ENCODE measurements around the gene KCNN2. TPM values are rescaled to one million over a fixed set of nuclear protein-coding genes. Genes with fewer than 3 reads are reported as not detected.
"Not testable (repeated sequence)": the region's sequence is repeated elsewhere in the genome, so short reads cannot be mapped to it uniquely, and the experiment has no call there.

Gene KCNN2
- total RNA-seq, 2 experiments from 2014 or later = not detected

DNA sequence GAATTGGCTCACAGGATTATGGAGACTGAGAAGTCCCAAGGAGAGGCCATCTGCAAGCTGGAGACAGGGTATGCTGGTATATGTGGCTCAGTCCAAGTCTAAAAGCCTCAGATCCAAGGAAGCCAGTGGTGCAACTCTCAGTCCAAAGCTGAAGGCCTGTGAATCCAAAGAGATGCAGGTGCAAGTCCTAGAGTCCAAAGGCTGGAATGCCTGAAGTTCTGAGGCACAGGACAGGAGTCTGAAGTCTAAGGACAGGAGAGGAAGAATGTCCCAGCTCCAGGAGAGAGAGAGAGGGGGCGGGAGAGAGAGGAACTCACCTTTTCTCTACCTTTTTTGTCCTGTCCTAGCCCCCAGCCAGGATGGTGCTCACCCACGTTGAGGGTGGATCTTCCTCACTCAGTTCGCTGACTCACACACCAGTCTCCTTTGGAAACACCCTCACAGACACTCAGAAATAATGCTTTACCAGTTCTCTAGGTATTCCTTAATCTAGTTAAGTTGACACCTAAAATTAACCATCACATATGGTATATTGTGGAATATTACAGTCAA lies 49.6 kb downstream of the KCNN2 start:
- Mint-ChIP-seq H3K27me3 (no peaks in the 10 kb centered on the region), H3K4me3 (no peak overlapping the region), H3K27ac (no peak overlapping the region), H3K36me3 (ENCODE audit: low read depth) (no peaks in the 10 kb centered on the region), H3K9me3 (ENCODE audit: low read depth) (no peaks in the 10 kb centered on the region), H3K4me1 (no peaks in the 10 kb centered on the region)
- DNase-seq (no peak), ATAC-seq (no peak)
- intact Hi-C loops (cut with DNase I, micrococcal nuclease) = no loop called here
- ChIA-PET CTCF (interaction anchor here (0.7 kb wide), 1 partner anchor 602 kb away, joined by 3 read pairs; no protein-coding TSS in a partner anchor), POLR2A (no interaction called here)

DNA sequence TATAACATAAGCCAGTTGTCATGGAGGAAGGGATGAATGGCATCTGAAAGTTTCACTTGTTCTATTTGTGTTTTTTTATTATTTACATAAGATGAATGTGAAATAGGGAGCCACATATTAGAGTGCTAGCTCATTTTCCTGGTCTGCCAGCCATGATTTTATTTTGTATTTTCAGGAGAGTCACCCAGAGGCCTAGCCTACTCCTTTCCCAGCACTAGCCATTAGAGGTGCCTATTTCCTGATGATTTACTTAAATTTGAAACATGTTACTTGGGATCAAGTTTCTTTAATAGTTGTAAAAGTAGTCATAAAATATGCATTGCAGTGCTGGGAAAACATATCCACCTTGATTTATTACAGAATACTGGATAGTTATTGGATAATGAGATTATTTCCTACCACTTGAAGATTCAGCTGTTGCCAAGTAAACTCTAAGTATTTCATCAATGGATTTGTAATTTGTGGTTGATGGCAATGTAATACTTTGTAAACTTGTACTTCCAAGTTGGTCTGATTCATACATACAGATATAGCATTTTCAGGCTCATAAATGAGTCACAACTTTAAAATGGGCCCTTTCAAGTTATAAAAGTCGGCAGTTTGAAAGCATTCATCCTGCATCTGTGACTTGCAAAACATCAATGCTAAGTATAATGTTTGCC lies 50.8 kb downstream of the KCNN2 start:
- ChIA-PET POLR2A (no interaction called here), CTCF (no interaction called here)
- DNase-seq = no peak
- H3K36me3 Mint-ChIP-seq (ENCODE audit: low read depth) = no peaks in the 10 kb centered on the region
- no peak for ATAC-seq
- H3K27me3 Mint-ChIP-seq = no peaks in the 10 kb centered on the region
- intact Hi-C loops (cut with DNase I, micrococcal nuclease) = no loop called here
- H3K27ac Mint-ChIP-seq = no peak overlapping the region
- no peaks in the 10 kb centered on the region for H3K9me3 Mint-ChIP-seq (ENCODE audit: low read depth)
- no peaks in the 10 kb centered on the region for H3K4me1 Mint-ChIP-seq
- no peak overlapping the region for H3K4me3 Mint-ChIP-seq

DNA sequence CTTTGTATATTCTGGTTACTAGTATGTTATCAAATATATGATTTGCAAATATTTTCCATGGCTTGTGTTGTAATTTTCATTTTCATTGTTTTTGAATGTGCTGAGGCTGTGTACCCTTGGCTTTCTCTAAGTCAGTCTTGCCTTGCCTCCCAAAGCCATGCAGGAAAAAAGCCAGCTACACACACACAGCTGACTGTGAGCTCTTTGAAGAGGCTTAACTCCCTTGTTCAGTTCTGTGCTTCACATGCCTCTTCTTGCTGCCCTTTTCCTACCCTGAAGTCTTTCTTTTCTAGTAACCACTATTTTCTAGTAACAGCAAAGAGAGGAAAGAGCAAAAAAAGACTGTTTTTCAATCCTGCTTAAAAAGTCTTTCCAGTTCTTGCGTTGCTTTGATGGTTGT lies 53.9 kb downstream of the KCNN2 start:
- no peak for DNase-seq
- no peak overlapping the region for H3K27ac Mint-ChIP-seq
- H3K9me3 Mint-ChIP-seq (ENCODE audit: low read depth) = no peaks in the 10 kb centered on the region
- ATAC-seq = no peak
- H3K36me3 Mint-ChIP-seq (ENCODE audit: low read depth) = no peaks in the 10 kb centered on the region
- no peaks in the 10 kb centered on the region for H3K27me3 Mint-ChIP-seq
- H3K4me3 Mint-ChIP-seq = no peak overlapping the region
- no peaks in the 10 kb centered on the region for H3K4me1 Mint-ChIP-seq
- CTCF ChIA-PET = no interaction called here
- POLR2A ChIA-PET = no interaction called here
- intact Hi-C loops (cut with DNase I, micrococcal nuclease) = no loop called here

DNA sequence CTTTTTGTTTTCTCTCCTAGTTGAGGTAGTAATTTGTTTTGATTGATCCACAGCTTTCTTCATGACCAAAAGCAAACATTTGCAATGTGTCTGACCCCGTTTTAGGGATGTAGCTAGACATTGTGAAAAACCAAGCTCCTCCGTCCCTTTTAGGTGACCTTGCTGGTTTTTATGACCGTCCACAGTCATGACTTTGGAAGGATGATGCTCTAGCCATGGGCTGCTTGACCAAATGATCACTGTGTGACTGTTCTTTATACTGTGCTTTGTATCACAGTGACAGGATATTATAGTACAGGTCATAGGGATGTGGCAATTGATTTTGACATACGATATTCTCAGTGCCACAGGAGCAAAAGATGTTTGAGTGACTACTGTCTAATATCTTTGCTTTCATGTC lies 54.4 kb downstream of the KCNN2 start:
- no peaks in the 10 kb centered on the region for H3K4me1 Mint-ChIP-seq
- no peaks in the 10 kb centered on the region for H3K9me3 Mint-ChIP-seq (ENCODE audit: low read depth)
- DNase-seq (no peak), ATAC-seq (no peak)
- POLR2A ChIA-PET = no interaction called here
- H3K27me3 Mint-ChIP-seq = no peaks in the 10 kb centered on the region
- H3K27ac Mint-ChIP-seq = no peak overlapping the region
- intact Hi-C loops (cut with DNase I, micrococcal nuclease) = no loop called here
- H3K36me3 Mint-ChIP-seq (ENCODE audit: low read depth) = no peaks in the 10 kb centered on the region
- CTCF ChIA-PET = no interaction called here
- no peak overlapping the region for H3K4me3 Mint-ChIP-seq

DNA sequence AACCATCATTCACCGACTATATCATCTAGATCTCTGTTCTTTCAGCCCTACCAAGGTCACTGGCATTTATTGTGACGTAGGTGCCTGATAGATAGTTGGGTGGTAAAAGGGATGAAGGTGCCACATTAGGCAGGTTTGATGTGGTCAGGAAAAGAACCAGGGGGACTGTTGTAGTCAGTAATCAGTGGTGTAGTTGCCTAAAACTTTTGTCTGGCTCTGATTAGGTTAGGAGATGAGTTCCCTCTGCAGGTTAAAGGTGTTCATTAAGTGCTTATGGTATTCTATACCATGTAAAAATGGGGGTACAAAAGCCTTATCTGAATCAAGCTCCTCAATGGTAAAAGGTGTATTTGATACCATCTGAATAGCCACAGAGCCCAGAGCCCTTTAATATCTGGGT lies 55.6 kb downstream of the KCNN2 start:
- DNase-seq (no peak), ATAC-seq (no peak)
- CTCF ChIA-PET = no interaction called here
- POLR2A ChIA-PET = no interaction called here
- Mint-ChIP-seq H3K4me3 (no peak overlapping the region), H3K4me1 (no peaks in the 10 kb centered on the region), H3K9me3 (ENCODE audit: low read depth) (no peaks in the 10 kb centered on the region), H3K27ac (no peak overlapping the region), H3K27me3 (no peaks in the 10 kb centered on the region), H3K36me3 (ENCODE audit: low read depth) (no peaks in the 10 kb centered on the region)
- intact Hi-C loops (cut with DNase I, micrococcal nuclease) = no loop called here

DNA sequence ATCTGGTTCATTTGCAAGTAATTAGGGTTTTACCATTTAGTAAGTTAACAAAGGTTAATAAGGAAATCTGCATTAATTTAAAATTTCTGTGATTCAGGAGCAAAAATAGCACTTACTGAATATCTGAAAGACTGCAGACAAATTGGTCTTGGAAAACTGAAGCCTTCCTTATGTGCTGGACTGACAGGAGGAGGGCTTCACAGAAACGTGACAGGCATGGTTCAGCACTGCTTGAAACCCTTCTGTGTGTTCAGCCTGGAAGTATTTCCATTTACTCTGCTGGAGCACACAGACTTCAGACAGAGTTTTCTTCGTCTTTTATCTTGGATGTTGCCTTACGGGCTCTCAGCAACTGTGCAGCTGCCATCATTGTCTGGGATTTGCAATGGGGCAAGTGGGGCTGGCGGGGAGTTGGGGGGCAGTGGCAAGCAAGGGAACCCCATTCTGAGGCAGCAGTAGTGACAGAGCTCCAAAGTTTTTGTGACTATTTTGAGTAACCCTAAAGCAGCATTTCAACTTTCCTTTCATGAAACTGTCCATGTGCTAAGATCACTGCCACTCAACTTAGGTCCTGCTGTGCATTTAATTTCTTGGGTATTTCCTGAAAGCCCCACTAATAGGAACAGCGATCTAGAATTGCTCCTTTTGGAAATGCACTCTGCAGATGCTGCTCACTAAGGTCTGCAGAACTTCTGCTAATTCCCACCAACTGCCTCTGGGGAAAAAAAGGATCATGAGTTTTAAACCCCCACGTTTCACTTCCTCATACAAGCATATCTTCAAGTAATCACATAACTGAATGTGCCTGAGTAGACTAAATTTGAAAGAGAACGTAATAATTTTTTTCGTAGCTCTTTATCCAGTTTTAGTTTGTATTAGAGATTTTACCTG lies 56.6 kb downstream of the KCNN2 start:
- DNase-seq = no peak
- intact Hi-C loops (cut with DNase I, micrococcal nuclease) = no loop called here
- ChIA-PET POLR2A (no interaction called here), CTCF (no interaction called here)
- Mint-ChIP-seq H3K36me3 (ENCODE audit: low read depth) (no peaks in the 10 kb centered on the region), H3K4me1 (no peaks in the 10 kb centered on the region), H3K27ac (no peak overlapping the region), H3K27me3 (no peaks in the 10 kb centered on the region), H3K4me3 (no peak overlapping the region), H3K9me3 (ENCODE audit: low read depth) (no peaks in the 10 kb centered on the region)
- no peak for ATAC-seq

DNA sequence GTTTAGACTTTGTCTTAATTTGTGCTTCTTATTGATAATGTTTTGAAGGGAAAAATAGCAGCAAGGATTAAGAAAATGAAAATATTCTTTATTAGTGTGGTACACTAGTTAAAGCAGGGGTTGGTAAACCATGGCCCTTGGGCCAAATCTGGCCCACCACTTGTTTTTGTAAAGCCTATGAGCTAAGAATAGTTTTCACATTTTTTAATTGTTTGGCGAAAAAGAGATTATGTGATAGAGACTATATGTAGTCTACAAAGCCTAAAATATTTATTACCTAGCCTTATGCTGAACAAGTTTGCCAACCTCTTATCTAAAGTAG lies 57.2 kb downstream of the KCNN2 start:
- POLR2A ChIA-PET = no interaction called here
- CTCF ChIA-PET = no interaction called here
- Mint-ChIP-seq H3K36me3 (ENCODE audit: low read depth) (no peaks in the 10 kb centered on the region), H3K27me3 (no peaks in the 10 kb centered on the region), H3K4me3 (no peak overlapping the region), H3K9me3 (ENCODE audit: low read depth) (no peaks in the 10 kb centered on the region), H3K27ac (no peak overlapping the region), H3K4me1 (no peaks in the 10 kb centered on the region)
- DNase-seq (no peak), ATAC-seq (no peak)
- intact Hi-C loops (cut with DNase I, micrococcal nuclease) = no loop called here

DNA sequence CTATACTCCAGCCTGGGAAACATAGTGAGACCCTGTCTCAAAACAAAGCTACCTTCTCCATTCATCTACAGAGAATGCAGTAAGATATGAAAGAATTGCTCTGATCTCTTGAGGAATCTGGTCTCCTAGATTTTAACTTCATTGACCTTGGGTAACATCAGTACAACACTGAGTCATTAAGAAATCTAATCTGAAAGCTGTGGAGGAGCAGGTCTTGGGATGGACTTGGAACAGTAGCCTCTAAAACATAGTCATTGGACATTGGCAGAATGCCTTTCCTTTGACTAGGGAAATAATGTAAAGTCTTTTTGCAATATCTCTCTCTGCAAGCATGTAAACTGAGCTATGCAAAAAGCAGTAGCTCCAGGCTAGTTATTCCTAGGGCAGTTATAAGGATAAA lies 58.1 kb downstream of the KCNN2 start:
- no peak overlapping the region for H3K4me3 Mint-ChIP-seq

DNA sequence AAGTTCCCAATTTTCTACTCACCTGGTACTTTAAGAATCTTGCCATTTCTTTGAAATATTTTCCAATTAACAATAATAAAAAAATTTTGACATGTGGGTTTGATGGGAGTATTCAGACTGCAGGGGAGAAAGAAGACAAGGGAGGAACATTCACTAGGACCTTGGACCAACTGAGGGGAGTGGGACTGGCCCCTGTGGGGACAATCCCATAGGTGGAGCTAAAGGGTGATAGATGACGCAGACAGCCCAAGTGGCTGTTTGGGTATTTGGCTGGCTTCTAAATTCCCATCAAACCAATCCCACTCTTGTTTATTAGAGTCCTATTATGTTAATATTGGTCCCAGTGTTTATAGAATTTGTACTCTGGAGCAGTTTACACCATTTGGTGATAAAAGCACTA lies 65.3 kb downstream of the KCNN2 start:
- no peak overlapping the region for H3K4me3 Mint-ChIP-seq
- intact Hi-C loops (cut with DNase I, micrococcal nuclease) = no loop called here
- H3K36me3 Mint-ChIP-seq (ENCODE audit: low read depth) = no peaks in the 10 kb centered on the region
- ChIA-PET POLR2A (no interaction called here), CTCF (interaction anchor here (0.7 kb wide), 1 partner anchor 867 kb away, joined by 3 read pairs; no protein-coding TSS in a partner anchor)
- no peak overlapping the region for H3K27ac Mint-ChIP-seq
- DNase-seq = no peak
- peaks cover 2% of the 10 kb centered on the region for H3K27me3 Mint-ChIP-seq
- no peak for ATAC-seq
- no peaks in the 10 kb centered on the region for H3K4me1 Mint-ChIP-seq
- no peaks in the 10 kb centered on the region for H3K9me3 Mint-ChIP-seq (ENCODE audit: low read depth)

More for the DNA sequence above, 58.1 kb downstream of the KCNN2 start:
- Mint-ChIP-seq H3K4me1 (no peaks in the 10 kb centered on the region), H3K27ac (no peak overlapping the region), H3K36me3 (ENCODE audit: low read depth) (no peaks in the 10 kb centered on the region), H3K9me3 (ENCODE audit: low read depth) (no peaks in the 10 kb centered on the region), H3K27me3 (no peaks in the 10 kb centered on the region)
- ATAC-seq (no peak), DNase-seq (no peak)
- intact Hi-C loops (cut with DNase I, micrococcal nuclease) = no loop called here
- ChIA-PET CTCF (interaction anchor here (0.6 kb wide), 1 partner anchor 14 kb away, joined by 4 read pairs; no protein-coding TSS in a partner anchor), POLR2A (no interaction called here)

DNA sequence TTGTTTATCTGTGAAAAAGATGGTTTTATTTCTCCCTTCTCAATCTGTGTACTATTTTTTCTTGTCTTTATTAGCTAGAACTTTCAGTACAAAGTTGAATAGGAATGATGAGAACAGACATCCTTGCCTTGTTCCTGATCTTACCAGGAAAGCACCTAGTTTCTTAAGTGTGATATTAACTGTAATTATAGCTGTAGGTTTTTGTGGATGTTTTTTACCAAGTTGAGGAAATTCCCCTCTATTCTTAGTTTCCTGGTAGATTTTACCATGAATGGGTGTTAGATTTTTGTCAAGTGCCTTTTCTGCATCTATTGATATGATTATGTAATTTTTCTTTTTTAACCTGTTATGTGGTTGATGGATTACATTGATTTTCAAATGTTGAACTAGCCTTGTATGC lies 68.7 kb downstream of the KCNN2 start:
- Mint-ChIP-seq H3K27me3 (peaks cover 2% of the 10 kb centered on the region), H3K4me1 (no peaks in the 10 kb centered on the region), H3K9me3 (ENCODE audit: low read depth) (no peaks in the 10 kb centered on the region), H3K4me3 (no peak overlapping the region), H3K36me3 (ENCODE audit: low read depth) (no peaks in the 10 kb centered on the region), H3K27ac (no peak overlapping the region)
- ChIA-PET POLR2A (no interaction called here), CTCF (no interaction called here)
- DNase-seq = no peak
- intact Hi-C loops (cut with DNase I, micrococcal nuclease) = loop anchor here in 1 of 2 experiments (5.0 kb wide), 1 partner anchor 443 kb away; no protein-coding TSS in a partner anchor
- ATAC-seq = no peak

DNA sequence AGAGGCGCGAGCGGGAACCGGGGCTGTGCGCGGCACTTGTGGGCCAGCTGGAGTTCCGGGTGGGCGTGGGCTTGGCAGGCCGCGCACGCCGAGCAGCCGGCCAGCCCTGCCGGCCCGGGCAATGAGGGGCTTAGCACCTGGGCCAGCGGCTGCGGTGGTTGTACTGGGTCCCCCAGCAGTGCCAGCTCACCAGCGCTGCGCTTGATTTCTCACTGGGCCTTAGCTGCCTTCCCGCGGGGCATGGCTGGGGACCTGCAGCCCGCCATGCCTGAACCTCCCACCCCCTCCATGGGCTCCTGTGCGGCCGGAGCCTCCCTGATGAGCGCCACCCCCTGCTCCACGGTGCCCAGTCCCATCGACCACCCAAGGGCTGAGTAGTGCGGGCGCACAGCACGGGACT lies 70.8 kb downstream of the KCNN2 start:
- H3K27ac Mint-ChIP-seq; POLR2A ChIA-PET; H3K9me3 Mint-ChIP-seq (ENCODE audit: low read depth); DNase-seq; H3K4me3 Mint-ChIP-seq; H3K27me3 Mint-ChIP-seq; ATAC-seq; CTCF ChIA-PET; H3K36me3 Mint-ChIP-seq (ENCODE audit: low read depth); H3K4me1 Mint-ChIP-seq: not testable (repeated sequence)
- intact Hi-C loops (cut with DNase I, micrococcal nuclease) = loop anchor here in 1 of 2 experiments (5.0 kb wide), 1 partner anchor 445 kb away; no protein-coding TSS in a partner anchor

Data from activated CD4-positive, alpha-beta T cell treated with anti-CD3 and anti-CD28 coated beads for 36 hours (primary cell).